Spleen (tissue), 11 donors: ENCODE measurements around the gene MSH5. TPM values are rescaled to one million over a fixed set of nuclear protein-coding genes. Genes with fewer than 3 reads are reported as not detected.

Experiments used
- DNase-seq: peaks from one replicate; pipeline ENCODE4 v3.0.0-alpha.2; 2020
- H3K27ac ChIP-seq, 8 donors: fragments of 200-600 bp; sonication (generic) in 7 of 8; 1 replicate in 4 of 8; 2 replicates in 4 of 8; pipeline versions ENCODE4 v1.5.0 to v1.8.0; 2016 to 2021; ENCODE audit warnings: inconsistent platforms in 4 of 8, mild to moderate bottlenecking in 4 of 8, moderate library complexity in 1 of 8
- H3K27me3 ChIP-seq, 7 donors: fragments of 200-600 bp; sonication (generic) in 6 of 7; replicated peaks in 1 of 7; 1 replicate in 4 of 7; 2 replicates in 3 of 7; pipeline versions ENCODE4 v1.5.0 to v1.8.0; 2016 to 2021; ENCODE audit warnings: inconsistent platforms in 3 of 7, mild to moderate bottlenecking in 1 of 7
- H3K36me3 ChIP-seq, 6 donors: fragments of 200-600 bp; sonication (generic) in 5 of 6; 1 replicate in 4 of 6; 2 replicates in 2 of 6; pipeline versions ENCODE4 v1.5.0 to v1.8.0; 2016 to 2021; ENCODE audit warnings: inconsistent platforms in 2 of 6
- H3K4me1 ChIP-seq, 6 donors: fragments of 200-600 bp; sonication (generic) in 5 of 6; 1 replicate in 3 of 6; 2 replicates in 3 of 6; pipeline versions ENCODE4 v1.5.0 to v1.8.0; 2016 to 2021; ENCODE audit warnings: inconsistent platforms in 3 of 6
- H3K4me3 ChIP-seq, 8 donors: fragments of 200-600 bp; sonication (generic) in 7 of 8; 1 replicate in 4 of 8; 2 replicates in 4 of 8; pipeline versions ENCODE4 v1.5.0 to v1.8.0; 2016 to 2021; ENCODE audit warnings: inconsistent platforms in 4 of 8, mild to moderate bottlenecking in 4 of 8, moderate library complexity in 2 of 8
- H3K9me3 ChIP-seq, 8 donors: fragments of 200-600 bp; sonication (generic) in 7 of 8; 1 replicate in 4 of 8; 2 replicates in 4 of 8; pipeline versions ENCODE4 v1.5.0 to v1.8.0; 2016 to 2021; ENCODE audit warnings: inconsistent platforms in 4 of 8
- CTCF ChIP-seq, 11 experiments: fragments of 200-600 bp in 7 of 11; fragments of 450-650 bp in 4 of 11; sonication (generic) in 4 of 11; IDR thresholded peaks in 8 of 11; conservative IDR thresholded peaks in 3 of 11; 1 replicate in 7 of 11; 2 replicates in 4 of 11; pipeline versions ENCODE4 v1.4.0 to v1.8.0; 2016 to 2021; ENCODE audit warnings: antibody characterized with exemption in 11 of 11, inconsistent platforms in 4 of 11, mild to moderate bottlenecking in 1 of 11
- POLR2A ChIP-seq, 3 donors: fragments of 450-650 bp; IDR thresholded peaks; one replicate each; pipeline ENCODE4 v1.5.1; 2017; ENCODE audit warnings: antibody characterized with exemption in 3 of 3, mild to moderate bottlenecking in 1 of 3
- POLR2AphosphoS5 ChIP-seq, 3 donors: sonication (generic); formaldehyde crosslinking; IDR thresholded peaks; one replicate each; pipeline ENCODE4 v1.5.1; 2017; ENCODE audit warnings: antibody characterized with exemption in 3 of 3
- WGBS, 5 donors: extraction: QIAGEN DNeasy Blood & Tissue Kit in 3 of 5; methylation state at CpG; one replicate each; pipeline versions ENCODE4 v1.1.5 to v1.1.7; 2013 to 2018; 5-methylcytosine and 5-hydroxymethylcytosine counted together
- intact Hi-C: fragments of 100-400 bp; cut with DNase I; formaldehyde crosslinking; loops from one replicate; pipeline ENCODE4 v1.15.0; 2023; ENCODE audit warnings: low total_unique reads
- polyA plus RNA-seq, 3 donors: library from polyadenylated mRNA; stranded (reverse); fragments of 200-250 nt; gene quantifications; one replicate each; pipeline ENCODE4 v1.2.1, GENCODE V29; 2013
- total RNA-seq, 7 donors: library from RNA; depleted of rRNA in 3 of 7; stranded (reverse); fragments of >200 nt in 3 of 7; fragmentation: NEBNext Ultra II Directional in 4 of 7; extraction: Animal tissue kit (Norgen Biotek cat#: 25700) in 4 of 7; gene quantifications; one replicate each; pipeline versions ENCODE4 v1.1.0 to v1.2.1, GENCODE V29; 2016 to 2021
- donor health status: healthy with polysubstance abuse.
- donor health status: DM: no; HTN: no; CAD: no; lungs with moderate emphysema.
- donor health status: DM: no; HTN: no; CAD: no.
- donor health status: Bipolar disorder and iron deficiency.
- donor health status: healthy.
- donor health status: DM: no; HTN: no; CAD: no.
- donor health status: DM: yes; HTN: yes; CAD: no.

Gene MSH5
- total and polyA plus RNA-seq, 10 donors = 11.2 to 35.2 (median 26.8) TPM

- no peaks in the 10 kb centered on the region for H3K4me1 ChIP-seq
- H3K4me3 ChIP-seq = no peak overlapping the region
- no peak for TF ChIP-seq POLR2AphosphoS5 (IDR thresholded peaks at IDR 0.05)
- TF ChIP-seq CTCF (IDR thresholded peaks at IDR 0.05 in 8 of 11, conservative IDR thresholded peaks at IDR 0.05 in 3 of 11) = no peak
- TF ChIP-seq POLR2A (IDR thresholded peaks at IDR 0.05) = no peak
- H3K36me3 ChIP-seq = peaks cover 0 to 4% (median 0%) of the 10 kb centered on the region in 6 donors
- H3K27me3 ChIP-seq = no peaks in the 10 kb centered on the region
- peak; percentile 18 for DNase-seq
- intact Hi-C loops = no loop called here
- no peaks in the 10 kb centered on the region for H3K9me3 ChIP-seq
- WGBS, 5 donors = 86 to 97% (median 96%) methylated on average over 8 of the region's 8 CpGs
- no peak overlapping the region for H3K27ac ChIP-seq
These were observed 9.7 kb downstream of the MSH5 start for GRCh38 chr6:31749301-31750036.

- Histone ChIP-seq H3K9me3 (no peaks in the 10 kb centered on the region), H3K4me1 (no peaks in the 10 kb centered on the region), H3K27ac (no peak overlapping the region), H3K4me3 (no peak overlapping the region), H3K36me3 (peaks cover 0 to 4% (median 0%) of the 10 kb centered on the region in 6 donors), H3K27me3 (no peaks in the 10 kb centered on the region)
- TF ChIP-seq POLR2AphosphoS5 (IDR thresholded peaks at IDR 0.05) (no peak), POLR2A (IDR thresholded peaks at IDR 0.05) (no peak), CTCF (IDR thresholded peaks at IDR 0.05 in 8 of 11, conservative IDR thresholded peaks at IDR 0.05 in 3 of 11) (no peak)
- intact Hi-C loops = no loop called here
- DNase-seq = no peak
- 93 to 96% (median 94%) methylated on average over 7 of the region's 7 CpGs for WGBS, 5 donors
These were observed 10.7 kb downstream of the MSH5 start for GRCh38 chr6:31750411-31751022.

GRCh38 chr6:31752739-31753319, 13.0 kb downstream of the MSH5 start:
- no peak for TF ChIP-seq POLR2A (IDR thresholded peaks at IDR 0.05)
- no peak for TF ChIP-seq CTCF (IDR thresholded peaks at IDR 0.05 in 8 of 11, conservative IDR thresholded peaks at IDR 0.05 in 3 of 11)
- TF ChIP-seq POLR2AphosphoS5 (IDR thresholded peaks at IDR 0.05) = no peak
- Histone ChIP-seq H3K27ac (no peak overlapping the region), H3K4me3 (no peak overlapping the region), H3K27me3 (no peaks in the 10 kb centered on the region), H3K36me3 (no peaks in the 10 kb centered on the region), H3K4me1 (no peaks in the 10 kb centered on the region), H3K9me3 (no peaks in the 10 kb centered on the region)
- intact Hi-C loops = no loop called here
- WGBS, 5 donors = 76 to 87% (median 83%) methylated on average over 6 to 8 of the region's 8 CpGs
- DNase-seq = no peak

GRCh38 chr6:31758281-31758680, 18.5 kb downstream of the MSH5 start:
- Histone ChIP-seq H3K36me3 (peaks cover 0 to 51% (median 7%) of the 10 kb centered on the region in 6 donors), H3K4me3 (no peak overlapping the region), H3K27ac (no peak overlapping the region), H3K4me1 (no peaks in the 10 kb centered on the region), H3K9me3 (no peaks in the 10 kb centered on the region), H3K27me3 (no peaks in the 10 kb centered on the region)
- DNase-seq = peak; percentile 10
- intact Hi-C loops = no loop called here
- TF ChIP-seq POLR2AphosphoS5 (IDR thresholded peaks at IDR 0.05) = no peak
- no peak for TF ChIP-seq CTCF (IDR thresholded peaks at IDR 0.05 in 8 of 11, conservative IDR thresholded peaks at IDR 0.05 in 3 of 11)
- no peak for TF ChIP-seq POLR2A (IDR thresholded peaks at IDR 0.05)
- 94 to 100% (median 97%) methylated on average over 2 of the region's 2 CpGs for WGBS, 5 donors
